ENCODE data around the gene MANEA. TPM values are rescaled to one million over a fixed set of nuclear protein-coding genes. Genes with fewer than 3 reads are reported as not detected.

The MANEA gene
- total and polyA plus RNA-seq, 10 of the 15 experiments (the other 5 are each of a cell fraction or from before 2014, with no cell fraction given), result 5.8 to 19.5 (median 12.5) TPM

GRCh38 chr6:95589067-95589466 is 11.7 kb downstream of the MANEA start (continued):
- no peak for TF ChIP-seq E2F4 (IDR thresholded peaks at IDR 0.05; ENCODE audit: low read depth, low read length)
- no peak for TF ChIP-seq NFYB (IDR thresholded peaks at IDR 0.05; ENCODE audit: insufficient read depth, low read depth, low read length)
- TF ChIP-seq CREB1 (IDR thresholded peaks at IDR 0.05; ENCODE audit: low read depth), result no peak
- no peak for TF ChIP-seq SKIL (IDR thresholded peaks at IDR 0.05; ENCODE audit: low read depth, poor library complexity, severe bottlenecking)
- TF ChIP-seq MTA2 (IDR thresholded peaks at IDR 0.05; ENCODE audit: low read depth), result no peak
- no peak for TF ChIP-seq ATF7 (IDR thresholded peaks at IDR 0.05; ENCODE audit: low read depth)
- TF ChIP-seq NR2C2 (IDR thresholded peaks at IDR 0.05; ENCODE audit: borderline replicate concordance, control insufficient read depth, insufficient read length, low read depth), result no peak
- no peak for TF ChIP-seq PAX5 (IDR thresholded peaks at IDR 0.05; ENCODE audit: borderline replicate concordance, low read depth, low read length)

GRCh38 chr6:95589826-95590570 is 12.7 kb downstream of the MANEA start:
- no peak overlapping the region for H3K27ac ChIP-seq (ENCODE audit: control insufficient read depth, insufficient read depth)
- POLR2A ChIA-PET, result no interaction called here
- H3K79me2 ChIP-seq (ENCODE audit: control insufficient read depth, insufficient read depth, low read length), result peaks cover 21% of the 10 kb centered on the region
- CTCF ChIA-PET, result no interaction called here
- H2AFZ ChIP-seq (ENCODE audit: control insufficient read depth, low read depth, low read length), result no peak overlapping the region
- intact Hi-C loops (cut with micrococcal nuclease; ENCODE audit: unreplicated experiment), result no loop called here
- H3K4me1 ChIP-seq (ENCODE audit: control insufficient read depth, insufficient read depth, low read length), result no peaks in the 10 kb centered on the region
- no peaks in the 10 kb centered on the region for H3K36me3 ChIP-seq (ENCODE audit: control insufficient read depth in 2 of 2, insufficient read depth in 2 of 2, low read length in 1 of 2)
- DNase-seq (ENCODE audit: low read depth, low spot score) (no peak), FAIRE-seq (no peak), ATAC-seq (no peak)
- H3K4me2 ChIP-seq (ENCODE audit: control insufficient read depth, insufficient read depth), result no peak overlapping the region
- 95% methylated on average over 4 of the region's 4 CpGs for WGBS (ENCODE audit: insufficient coverage, insufficient replicate concordance, low lambda C conversion rate, missing lambda C conversion rate)
- no peaks in the 10 kb centered on the region for H4K20me1 ChIP-seq (ENCODE audit: control insufficient read depth, insufficient read depth)
- SMC1A ChIA-PET (ENCODE audit: uncharacterized antibody, unreplicated experiment), result interaction anchor here (0.8 kb wide), 1 partner anchor 19 kb away, joined by 3 read pairs; no protein-coding TSS in a partner anchor
- no peak overlapping the region for H3K4me3 ChIP-seq
- H3K27me3 ChIP-seq (replicated peaks in 1 of 2; ENCODE audit: control insufficient read depth in 2 of 2, insufficient read depth in 2 of 2, low read length in 1 of 2), result no peaks in the 10 kb centered on the region
- RAD21 ChIA-PET (ENCODE audit: unreplicated experiment), result no interaction called here
- BruUV-seq (replicated peaks), result no TSS peak
- H3K9ac ChIP-seq (ENCODE audit: control insufficient read depth, insufficient read depth, low read length), result no peak overlapping the region
- in situ Hi-C loops (cut with MboI), result no loop called here
- H3K9me3 ChIP-seq (replicated peaks; ENCODE audit: control insufficient read depth, insufficient read depth, low read length), result no peaks in the 10 kb centered on the region; the same call in 1 of the 3 replicates
- no peak for TF ChIP-seq BRCA1 (IDR thresholded peaks at IDR 0.05; ENCODE audit: low read depth, low read length)
- TF ChIP-seq NFXL1 (IDR thresholded peaks at IDR 0.05; ENCODE audit: borderline replicate concordance), result no peak
- no peak for TF ChIP-seq ZBED1 (IDR thresholded peaks at IDR 0.05; ENCODE audit: borderline replicate concordance)
- TF ChIP-seq KDM1A (IDR thresholded peaks at IDR 0.05; ENCODE audit: borderline replicate concordance), result no peak
- no peak for TF ChIP-seq SMC3 (IDR thresholded peaks at IDR 0.05; ENCODE audit: borderline replicate concordance, low read length)
- no peak for TF ChIP-seq YBX1 (IDR thresholded peaks at IDR 0.05)
- no peak for TF ChIP-seq USF2 (IDR thresholded peaks at IDR 0.05; ENCODE audit: borderline replicate concordance, low read depth, low read length)
- TF ChIP-seq HDGF (IDR thresholded peaks at IDR 0.05), result no peak
- TF ChIP-seq NFYB (IDR thresholded peaks at IDR 0.05; ENCODE audit: insufficient read depth, low read depth, low read length), result no peak
- no peak for TF ChIP-seq ZZZ3 (IDR thresholded peaks at IDR 0.05; ENCODE audit: control insufficient read depth, insufficient read length, low read depth)
- no peak for TF ChIP-seq SKIL (IDR thresholded peaks at IDR 0.05; ENCODE audit: low read depth, poor library complexity, severe bottlenecking)
